ENCODE measurements around the gene PGLYRP1.

- TF ChIP-seq, protein P1, sequence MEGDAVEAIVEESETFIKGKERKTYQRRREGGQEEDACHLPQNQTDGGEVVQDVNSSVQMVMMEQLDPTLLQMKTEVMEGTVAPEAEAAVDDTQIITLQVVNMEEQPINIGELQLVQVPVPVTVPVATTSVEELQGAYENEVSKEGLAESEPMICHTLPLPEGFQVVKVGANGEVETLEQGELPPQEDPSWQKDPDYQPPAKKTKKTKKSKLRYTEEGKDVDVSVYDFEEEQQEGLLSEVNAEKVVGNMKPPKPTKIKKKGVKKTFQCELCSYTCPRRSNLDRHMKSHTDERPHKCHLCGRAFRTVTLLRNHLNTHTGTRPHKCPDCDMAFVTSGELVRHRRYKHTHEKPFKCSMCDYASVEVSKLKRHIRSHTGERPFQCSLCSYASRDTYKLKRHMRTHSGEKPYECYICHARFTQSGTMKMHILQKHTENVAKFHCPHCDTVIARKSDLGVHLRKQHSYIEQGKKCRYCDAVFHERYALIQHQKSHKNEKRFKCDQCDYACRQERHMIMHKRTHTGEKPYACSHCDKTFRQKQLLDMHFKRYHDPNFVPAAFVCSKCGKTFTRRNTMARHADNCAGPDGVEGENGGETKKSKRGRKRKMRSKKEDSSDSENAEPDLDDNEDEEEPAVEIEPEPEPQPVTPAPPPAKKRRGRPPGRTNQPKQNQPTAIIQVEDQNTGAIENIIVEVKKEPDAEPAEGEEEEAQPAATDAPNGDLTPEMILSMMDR (IDR thresholded peaks at IDR 0.05) = no peak
- no peak for TF ChIP-seq ETV6 (CRISPR knock-in tag; IDR thresholded peaks at IDR 0.05)
- no peak for TF ChIP-seq ESRRA (CRISPR knock-in tag; IDR thresholded peaks at IDR 0.05; ENCODE audit: borderline replicate concordance)
- TF ChIP-seq, protein P2, sequence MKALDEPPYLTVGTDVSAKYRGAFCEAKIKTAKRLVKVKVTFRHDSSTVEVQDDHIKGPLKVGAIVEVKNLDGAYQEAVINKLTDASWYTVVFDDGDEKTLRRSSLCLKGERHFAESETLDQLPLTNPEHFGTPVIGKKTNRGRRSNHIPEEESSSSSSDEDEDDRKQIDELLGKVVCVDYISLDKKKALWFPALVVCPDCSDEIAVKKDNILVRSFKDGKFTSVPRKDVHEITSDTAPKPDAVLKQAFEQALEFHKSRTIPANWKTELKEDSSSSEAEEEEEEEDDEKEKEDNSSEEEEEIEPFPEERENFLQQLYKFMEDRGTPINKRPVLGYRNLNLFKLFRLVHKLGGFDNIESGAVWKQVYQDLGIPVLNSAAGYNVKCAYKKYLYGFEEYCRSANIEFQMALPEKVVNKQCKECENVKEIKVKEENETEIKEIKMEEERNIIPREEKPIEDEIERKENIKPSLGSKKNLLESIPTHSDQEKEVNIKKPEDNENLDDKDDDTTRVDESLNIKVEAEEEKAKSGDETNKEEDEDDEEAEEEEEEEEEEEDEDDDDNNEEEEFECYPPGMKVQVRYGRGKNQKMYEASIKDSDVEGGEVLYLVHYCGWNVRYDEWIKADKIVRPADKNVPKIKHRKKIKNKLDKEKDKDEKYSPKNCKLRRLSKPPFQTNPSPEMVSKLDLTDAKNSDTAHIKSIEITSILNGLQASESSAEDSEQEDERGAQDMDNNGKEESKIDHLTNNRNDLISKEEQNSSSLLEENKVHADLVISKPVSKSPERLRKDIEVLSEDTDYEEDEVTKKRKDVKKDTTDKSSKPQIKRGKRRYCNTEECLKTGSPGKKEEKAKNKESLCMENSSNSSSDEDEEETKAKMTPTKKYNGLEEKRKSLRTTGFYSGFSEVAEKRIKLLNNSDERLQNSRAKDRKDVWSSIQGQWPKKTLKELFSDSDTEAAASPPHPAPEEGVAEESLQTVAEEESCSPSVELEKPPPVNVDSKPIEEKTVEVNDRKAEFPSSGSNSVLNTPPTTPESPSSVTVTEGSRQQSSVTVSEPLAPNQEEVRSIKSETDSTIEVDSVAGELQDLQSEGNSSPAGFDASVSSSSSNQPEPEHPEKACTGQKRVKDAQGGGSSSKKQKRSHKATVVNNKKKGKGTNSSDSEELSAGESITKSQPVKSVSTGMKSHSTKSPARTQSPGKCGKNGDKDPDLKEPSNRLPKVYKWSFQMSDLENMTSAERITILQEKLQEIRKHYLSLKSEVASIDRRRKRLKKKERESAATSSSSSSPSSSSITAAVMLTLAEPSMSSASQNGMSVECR (CRISPR knock-in tag; IDR thresholded peaks at IDR 0.05; ENCODE audit: borderline replicate concordance) = no peak
- TF ChIP-seq TEAD1 (CRISPR knock-in tag; IDR thresholded peaks at IDR 0.05) = no peak
- no peak for TF ChIP-seq ZNF121 (CRISPR knock-in tag; IDR thresholded peaks at IDR 0.05)
- no peak for TF ChIP-seq NFYB (CRISPR knock-in tag; conservative IDR thresholded peaks at IDR 0.05; ENCODE audit: low read depth)
- TF ChIP-seq MYBL2 (CRISPR knock-in tag; IDR thresholded peaks at IDR 0.05) = no peak
- no peak for TF ChIP-seq NFE2L1 (CRISPR knock-in tag; IDR thresholded peaks at IDR 0.05)
- TF ChIP-seq HMGXB4 (CRISPR knock-in tag; IDR thresholded peaks at IDR 0.05) = no peak
- no peak for TF ChIP-seq JAZF1 (CRISPR knock-in tag; IDR thresholded peaks at IDR 0.05)
These were observed 30.0 kb upstream of the PGLYRP1 start for GRCh38 chr19:46052896-46053295.
